OCI-LY1 (cell line): ENCODE measurements around the gene PCDHB16.
"Not testable (repeated sequence)": the region's sequence is repeated elsewhere in the genome, so short reads cannot be mapped to it uniquely, and the experiment has no call there.

Experiments used
- CTCF ChIP-seq: fragments of 200-600 bp; sonication (generic), shearing (Covaris generic); IDR thresholded peaks from 2 replicates; pipeline ENCODE4 v1.5.1; 2017; ENCODE audit warnings: mild to moderate bottlenecking, antibody characterized with exemption, low read length, moderate library complexity, mixed read lengths
- EZH2 ChIP-seq: fragments of 200-600 bp; sonication (generic), shearing (Covaris generic); IDR thresholded peaks from 2 replicates; pipeline ENCODE4 v1.8.0; 2017; ENCODE audit warnings: borderline replicate concordance, mixed run types, mild to moderate bottlenecking, antibody characterized with exemption, low read length, moderate library complexity, mixed read lengths

DNA sequence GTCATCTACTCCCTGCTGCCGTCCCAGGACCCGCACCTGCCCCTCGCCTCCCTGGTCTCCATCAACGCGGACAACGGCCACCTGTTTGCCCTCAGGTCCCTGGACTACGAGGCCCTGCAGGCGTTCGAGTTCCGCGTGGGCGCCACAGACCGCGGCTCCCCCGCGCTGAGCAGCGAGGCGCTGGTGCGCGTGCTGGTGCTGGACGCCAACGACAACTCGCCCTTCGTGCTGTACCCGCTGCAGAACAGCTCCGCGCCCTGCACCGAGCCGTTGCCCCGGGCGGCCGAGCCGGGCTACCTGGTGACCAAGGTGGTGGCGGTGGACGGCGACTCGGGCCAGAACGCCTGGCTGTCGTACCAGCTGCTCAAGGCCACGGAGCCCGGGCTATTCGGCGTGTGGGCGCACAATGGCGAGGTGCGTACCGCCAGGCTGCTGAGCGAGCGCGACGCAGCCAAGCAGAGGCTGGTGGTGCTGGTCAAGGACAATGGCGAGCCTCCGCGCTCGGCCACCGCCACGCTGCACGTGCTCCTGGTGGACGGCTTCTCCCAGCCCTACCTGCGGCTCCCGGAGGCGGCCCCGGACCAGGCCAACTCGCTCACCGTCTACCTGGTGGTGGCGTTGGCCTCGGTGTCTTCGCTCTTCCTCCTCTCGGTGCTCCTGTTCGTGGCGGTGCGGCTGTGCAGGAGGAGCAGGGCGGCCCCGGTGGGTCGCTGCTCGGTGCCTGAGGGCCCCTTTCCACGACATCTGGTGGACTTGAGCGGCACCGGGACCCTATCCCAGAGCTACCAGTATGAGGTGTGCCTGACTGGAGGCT, 7.7 kb upstream of the PCDHB16 start:
- TF ChIP-seq CTCF, EZH2: not testable (repeated sequence)
